Stimulated activated CD4-positive, alpha-beta T cell treated with anti-CD3 and anti-CD28 coated beads, TNF-alpha, amount 100 ng/mL, for 4 hours (primary cell): ENCODE results near the gene LRSAM1.
"Not testable (repeated sequence)": the region's sequence is repeated elsewhere in the genome, so short reads cannot be mapped to it uniquely, and the experiment has no call there.

Experiments used
- DNase-seq, 3 experiments: peaks; one replicate each; pipeline ENCODE4 v3.0.0-alpha.2; 2020; ENCODE audit warnings: low read depth in 3 of 3

The LRSAM1 gene

GRCh38 chr9:127457191-127457878 is 6.0 kb downstream of the LRSAM1 start:
- no peak for DNase-seq

GRCh38 chr9:127458921-127459320 is 7.6 kb downstream of the LRSAM1 start:
- no peak for DNase-seq

DNA sequence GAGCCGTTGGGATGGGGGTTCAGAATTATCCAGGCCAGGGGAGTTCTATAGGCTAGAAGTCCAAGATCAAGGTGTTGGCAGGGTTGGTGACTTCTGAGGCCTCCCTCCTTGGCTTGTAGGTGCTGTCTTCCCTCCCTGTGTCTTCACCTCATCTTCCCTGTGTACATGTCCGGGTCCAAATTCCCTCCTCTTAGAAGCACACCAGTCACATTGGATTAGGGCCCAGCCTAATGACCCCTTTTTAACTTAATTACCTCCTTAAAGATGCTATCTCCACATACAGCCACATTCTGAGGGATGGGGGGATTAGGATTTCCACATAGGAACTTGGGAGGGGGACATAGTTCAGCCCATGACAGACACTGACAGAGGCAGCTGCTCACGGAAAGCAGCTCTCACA is 12.1 kb downstream of the LRSAM1 start:
- no peak for DNase-seq

- no peak for DNase-seq
Observed at GRCh38 chr9:127463911-127464310, 12.6 kb downstream of the LRSAM1 start.

GRCh38 chr9:127466407-127466917 is 15.2 kb downstream of the LRSAM1 start:
- DNase-seq = not testable (repeated sequence)

- no peak for DNase-seq
Observed at GRCh38 chr9:127467621-127468020, 16.3 kb downstream of the LRSAM1 start.

DNA sequence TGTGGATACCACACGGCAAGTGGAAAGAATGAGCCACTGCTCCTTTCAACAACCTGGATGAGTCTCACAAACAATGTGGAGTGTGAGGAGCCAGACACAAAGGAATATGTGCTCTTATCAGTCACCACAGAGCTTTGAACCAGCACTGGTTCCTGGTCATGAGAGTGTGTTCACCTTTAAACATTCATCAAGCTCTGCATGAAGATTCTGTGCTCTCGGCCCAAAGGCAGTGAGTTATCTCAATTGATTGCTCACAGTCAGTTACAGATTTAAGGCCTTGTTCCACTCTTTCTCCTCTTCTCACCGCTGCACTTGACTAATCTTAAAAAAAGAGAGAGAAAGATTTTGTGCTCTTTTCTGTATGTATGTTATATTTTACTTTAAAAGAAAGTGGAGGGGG is 19.4 kb downstream of the LRSAM1 start:
- no peak for DNase-seq

GRCh38 chr9:127473501-127473900 is 22.2 kb downstream of the LRSAM1 start:
- DNase-seq = no peak

DNA sequence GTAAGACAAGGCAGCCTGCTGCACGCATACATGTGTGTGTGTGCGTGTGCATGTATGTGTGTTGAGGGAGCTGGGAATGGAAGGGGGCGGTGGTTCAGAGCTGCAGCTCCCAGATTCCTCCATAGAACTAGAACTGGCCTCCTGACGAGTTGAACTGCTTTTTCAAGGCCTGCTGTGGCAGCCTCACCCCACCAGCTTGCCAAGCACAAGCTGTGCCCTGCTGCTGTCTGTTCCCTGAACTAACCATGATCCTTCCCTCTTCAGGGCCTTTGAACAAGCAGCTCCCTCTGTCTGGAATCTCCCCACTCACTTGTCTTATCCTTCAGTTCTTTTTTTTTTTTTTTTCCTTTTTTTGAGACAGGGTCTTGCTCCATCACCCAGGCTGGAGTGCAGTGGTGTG is 22.6 kb downstream of the LRSAM1 start:
- DNase-seq = no peak

DNA sequence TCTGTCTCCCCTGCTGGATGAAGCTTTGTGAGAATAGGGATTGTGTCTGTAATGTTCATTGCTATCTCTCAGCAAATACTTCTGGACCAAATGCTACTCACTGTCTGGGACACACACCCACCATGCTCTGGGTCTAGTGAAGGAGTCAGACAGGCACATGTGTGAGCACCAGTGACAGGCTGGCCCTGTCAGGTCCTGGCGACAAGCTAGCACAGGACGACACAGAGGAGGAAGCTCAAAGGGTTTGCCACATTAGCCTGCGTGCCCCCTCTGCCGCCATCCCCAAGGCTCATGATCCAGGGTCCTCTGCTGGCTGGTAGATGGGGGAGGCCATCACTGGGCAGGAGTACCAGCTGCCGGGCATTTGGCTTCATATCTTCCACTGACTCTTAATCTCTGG is 23.3 kb downstream of the LRSAM1 start:
- DNase-seq = no peak

- DNase-seq = no peak
Observed at GRCh38 chr9:127479507-127480081, 28.3 kb downstream of the LRSAM1 start.

DNA sequence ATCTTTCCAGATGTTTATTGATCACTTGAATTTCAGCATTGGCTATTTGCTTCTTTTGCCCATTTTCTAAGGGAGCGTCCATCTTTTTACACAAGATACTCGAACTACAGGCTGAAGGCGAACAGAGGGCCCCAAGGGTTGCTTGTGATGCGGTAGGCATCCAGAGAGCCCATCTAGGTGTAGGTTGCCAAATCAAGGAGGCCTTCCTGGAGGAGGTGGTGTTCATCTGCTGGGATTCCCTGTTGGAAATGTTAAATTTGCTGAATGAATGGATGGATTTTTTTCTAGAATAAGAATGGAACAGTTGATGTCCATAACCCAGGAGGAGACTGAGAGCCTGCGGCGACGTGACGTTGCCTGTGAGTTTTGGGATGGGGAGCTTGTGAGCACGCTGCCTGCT is 31.4 kb downstream of the LRSAM1 start:
- DNase-seq = no peak

DNA sequence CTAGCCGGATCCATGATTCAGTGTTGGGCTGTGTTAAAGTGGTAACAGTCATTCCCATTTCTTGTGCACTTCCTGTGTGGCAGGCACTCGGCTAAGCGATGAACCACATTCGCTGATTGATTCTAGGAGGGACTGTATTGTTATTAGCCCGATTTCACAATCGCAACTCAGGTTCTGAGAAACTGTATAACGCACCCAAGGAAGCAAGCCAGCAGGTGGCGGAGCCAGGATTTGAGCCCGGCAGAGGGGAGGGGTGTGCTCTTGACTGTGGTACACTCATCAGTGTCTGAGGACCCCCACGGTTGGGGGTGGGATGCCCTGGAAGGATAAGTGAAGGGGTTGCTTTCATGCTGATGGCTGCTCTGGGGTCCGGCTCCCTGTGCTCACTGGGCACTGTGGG is 34.7 kb downstream of the LRSAM1 start:
- no peak for DNase-seq

GRCh38 chr9:127488946-127489345 is 37.6 kb downstream of the LRSAM1 start:
- no peak for DNase-seq

DNA sequence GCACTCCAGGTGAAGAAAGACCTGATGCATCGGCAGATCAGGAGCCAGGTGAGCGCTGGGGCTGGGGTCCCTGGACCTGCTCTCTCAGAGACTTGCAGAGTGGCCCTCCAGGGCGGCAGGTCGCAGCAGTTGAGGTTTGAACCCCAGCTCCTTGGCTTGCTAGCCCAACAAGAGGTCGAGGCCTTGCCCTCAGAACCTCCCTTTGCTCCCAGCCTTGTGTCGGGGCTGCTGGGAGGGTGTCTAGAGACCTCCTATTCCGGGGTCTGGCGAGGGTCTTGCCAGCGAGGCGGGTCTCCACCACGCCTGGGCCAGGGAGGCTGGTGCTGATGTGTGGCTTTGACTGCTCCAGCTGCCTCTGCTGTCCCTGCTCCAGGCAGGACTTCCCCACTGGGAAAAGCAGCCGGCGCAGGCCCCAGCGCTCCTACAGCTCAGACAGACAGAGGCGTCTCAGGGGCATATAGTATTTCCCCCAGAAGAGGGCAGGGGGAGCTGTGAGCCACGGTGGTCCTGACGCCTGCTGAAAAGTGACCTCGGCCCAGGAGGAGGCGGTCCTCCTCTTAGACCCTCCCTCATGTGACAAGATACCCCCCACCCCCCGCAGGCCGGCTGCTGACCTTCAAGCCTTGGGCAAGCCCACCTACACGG is 38.3 kb downstream of the LRSAM1 start:
- no peak for DNase-seq

DNA sequence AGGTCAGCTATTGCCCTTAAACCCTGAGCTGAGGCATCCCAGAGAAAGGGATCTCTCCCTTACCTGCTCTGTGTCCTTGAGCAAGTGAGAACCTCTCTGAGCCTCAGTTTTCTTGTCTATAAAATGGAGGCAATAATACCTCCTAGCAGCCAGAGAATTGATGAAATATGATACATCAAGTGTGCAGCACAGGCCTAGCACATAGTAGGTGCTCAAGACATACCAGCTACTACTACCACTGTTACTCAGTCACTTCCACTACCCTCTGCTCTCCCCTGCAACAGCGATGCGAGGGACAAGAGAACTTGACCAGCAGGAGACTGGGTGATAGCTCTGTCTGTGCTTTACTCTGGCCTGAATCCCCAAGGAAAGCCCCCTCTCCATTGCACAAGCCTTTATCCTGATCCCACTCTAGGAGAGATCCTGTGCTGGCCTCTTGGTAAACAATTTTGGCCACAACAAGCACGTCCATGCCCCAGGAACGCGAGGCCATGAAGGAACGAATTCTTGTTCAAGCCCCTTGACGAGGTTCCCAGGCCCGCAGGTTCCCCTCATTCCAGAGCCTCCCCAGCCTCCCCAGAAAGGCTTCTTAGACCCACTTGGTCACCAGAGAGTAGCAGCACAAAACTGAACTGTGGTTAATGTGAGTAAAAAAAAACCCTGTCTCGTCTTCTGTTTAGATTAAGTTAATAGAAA is 39.4 kb downstream of the LRSAM1 start:
- DNase-seq = no peak

DNA sequence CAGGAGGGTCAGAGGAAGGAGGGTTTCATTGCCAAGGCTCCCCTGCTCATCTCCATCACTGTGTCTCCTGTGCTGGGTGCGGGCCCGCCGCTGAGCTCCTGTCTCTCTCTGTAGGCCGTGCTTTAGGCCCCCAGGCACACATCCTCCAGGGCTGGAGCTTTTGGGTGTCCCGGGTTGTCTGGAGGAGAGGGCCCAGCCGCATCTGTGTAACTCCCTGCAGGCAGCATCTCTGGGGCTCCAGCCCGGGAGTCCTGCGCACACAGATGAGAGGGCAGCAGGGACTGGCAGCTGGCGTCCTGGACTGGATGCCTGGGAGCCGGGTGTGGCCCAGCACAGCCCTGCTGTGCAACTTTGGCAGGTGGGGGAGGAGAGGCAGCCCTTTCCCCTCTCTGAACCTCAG is 40.2 kb downstream of the LRSAM1 start:
- no peak for DNase-seq

DNA sequence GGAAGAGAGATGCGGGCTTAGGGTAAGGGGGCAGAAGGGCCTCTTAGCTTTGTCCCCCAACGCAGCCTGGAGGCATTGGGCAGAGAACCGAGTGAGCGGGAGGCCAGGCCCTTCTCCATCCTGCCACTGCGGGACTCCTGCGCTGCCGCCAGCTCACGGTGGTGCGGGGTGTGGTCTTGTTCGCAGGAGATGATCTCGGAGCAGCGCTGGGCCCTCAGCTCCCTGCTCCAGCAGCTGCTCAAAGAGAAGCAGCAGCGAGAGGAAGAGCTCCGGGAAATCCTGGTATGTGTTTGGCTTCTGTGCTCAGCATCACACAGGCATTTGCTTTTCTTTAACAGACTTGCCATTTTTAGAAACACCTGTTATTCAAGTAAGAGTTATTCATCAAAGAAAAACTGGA is 41.3 kb downstream of the LRSAM1 start:
- DNase-seq = no peak

GRCh38 chr9:127493592-127494303 is 42.4 kb downstream of the LRSAM1 start:
- DNase-seq = no peak

DNA sequence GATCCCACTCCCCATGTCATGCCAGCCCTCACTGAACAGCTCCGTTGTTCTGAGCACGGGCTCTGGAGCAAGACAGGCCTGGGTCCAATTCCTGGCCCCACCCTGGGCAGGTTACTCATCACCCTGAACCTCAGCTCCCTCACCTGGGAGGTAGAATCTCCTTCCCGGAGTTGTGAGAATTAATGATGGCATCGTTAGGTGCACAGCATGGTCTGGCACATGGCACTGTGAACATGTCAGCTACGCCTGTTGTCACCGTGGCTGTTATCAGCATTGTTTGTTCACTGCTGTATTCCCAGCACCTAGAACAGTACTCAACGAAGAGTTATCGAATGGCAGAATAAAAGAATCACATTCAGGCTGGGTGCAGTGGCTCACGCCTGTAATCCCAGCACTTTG is 43.0 kb downstream of the LRSAM1 start:
- DNase-seq = no peak

GRCh38 chr9:127495884-127496555 is 44.7 kb downstream of the LRSAM1 start:
- no peak for DNase-seq
